Stomach (tissue), 4 donors: ENCODE results near the gene SPATC1L.

ENCODE experiments used
- EP300 ChIP-seq: sonication (generic); formaldehyde crosslinking; IDR thresholded peaks from one replicate; pipeline ENCODE4 v1.6.1; 2017; ENCODE audit warnings: antibody characterized with exemption
- POLR2A ChIP-seq, 4 donors: fragments of 450-650 bp; IDR thresholded peaks; one replicate each; pipeline ENCODE4 v1.6.1; 2016; ENCODE audit warnings: antibody characterized with exemption in 4 of 4, control low read depth in 2 of 4, mild to moderate bottlenecking in 1 of 4, moderate library complexity in 1 of 4
- POLR2AphosphoS5 ChIP-seq, 3 donors: sonication (generic); formaldehyde crosslinking; IDR thresholded peaks; one replicate each; pipeline ENCODE4 v1.6.1; 2016; ENCODE audit warnings: antibody characterized with exemption in 3 of 3
- TF ChIP-seq, protein P1 (sequence below), 7 experiments: fragments of 450-650 bp in 4 of 7; fragments of 200-600 bp in 3 of 7; sonication (generic) in 3 of 7; IDR thresholded peaks; one replicate each; pipeline ENCODE4 v1.5.1; 2016 to 2019; ENCODE audit warnings: antibody characterized with exemption in 7 of 7, control low read depth in 2 of 7, mild to moderate bottlenecking in 1 of 7

- TF ChIP-seq, protein P1, sequence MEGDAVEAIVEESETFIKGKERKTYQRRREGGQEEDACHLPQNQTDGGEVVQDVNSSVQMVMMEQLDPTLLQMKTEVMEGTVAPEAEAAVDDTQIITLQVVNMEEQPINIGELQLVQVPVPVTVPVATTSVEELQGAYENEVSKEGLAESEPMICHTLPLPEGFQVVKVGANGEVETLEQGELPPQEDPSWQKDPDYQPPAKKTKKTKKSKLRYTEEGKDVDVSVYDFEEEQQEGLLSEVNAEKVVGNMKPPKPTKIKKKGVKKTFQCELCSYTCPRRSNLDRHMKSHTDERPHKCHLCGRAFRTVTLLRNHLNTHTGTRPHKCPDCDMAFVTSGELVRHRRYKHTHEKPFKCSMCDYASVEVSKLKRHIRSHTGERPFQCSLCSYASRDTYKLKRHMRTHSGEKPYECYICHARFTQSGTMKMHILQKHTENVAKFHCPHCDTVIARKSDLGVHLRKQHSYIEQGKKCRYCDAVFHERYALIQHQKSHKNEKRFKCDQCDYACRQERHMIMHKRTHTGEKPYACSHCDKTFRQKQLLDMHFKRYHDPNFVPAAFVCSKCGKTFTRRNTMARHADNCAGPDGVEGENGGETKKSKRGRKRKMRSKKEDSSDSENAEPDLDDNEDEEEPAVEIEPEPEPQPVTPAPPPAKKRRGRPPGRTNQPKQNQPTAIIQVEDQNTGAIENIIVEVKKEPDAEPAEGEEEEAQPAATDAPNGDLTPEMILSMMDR (IDR thresholded peaks at IDR 0.05): no peak
- no peak for TF ChIP-seq POLR2A (IDR thresholded peaks at IDR 0.05)
- no peak for TF ChIP-seq EP300
- no peak for TF ChIP-seq POLR2AphosphoS5 (IDR thresholded peaks at IDR 0.05)
Observed at GRCh38 chr21:46111193-46111571, 73.1 kb downstream of the SPATC1L start.
